Sigmoid colon (tissue), 4 donors: ENCODE data around the gene C5orf46.

Experiments
- EP300 ChIP-seq, 4 donors: sonication (generic); formaldehyde crosslinking; IDR thresholded peaks; one replicate each; pipeline ENCODE4 v1.6.1; 2017; ENCODE audit warnings: antibody characterized with exemption in 4 of 4
- POLR2A ChIP-seq, 2 donors: fragments of 450-650 bp; IDR thresholded peaks; one replicate each; pipeline ENCODE4 v1.6.1; 2016; ENCODE audit warnings: antibody characterized with exemption in 2 of 2, mild to moderate bottlenecking in 2 of 2, moderate library complexity in 2 of 2
- TF ChIP-seq, protein P1 (sequence below), 4 experiments: fragments of 450-650 bp in 3 of 4; fragments of 200-600 bp in 1 of 4; IDR thresholded peaks; one replicate each; pipeline ENCODE4 v1.5.1; 2016 to 2019; ENCODE audit warnings: antibody characterized with exemption in 4 of 4, mild to moderate bottlenecking in 3 of 4, moderate library complexity in 2 of 4

DNA sequence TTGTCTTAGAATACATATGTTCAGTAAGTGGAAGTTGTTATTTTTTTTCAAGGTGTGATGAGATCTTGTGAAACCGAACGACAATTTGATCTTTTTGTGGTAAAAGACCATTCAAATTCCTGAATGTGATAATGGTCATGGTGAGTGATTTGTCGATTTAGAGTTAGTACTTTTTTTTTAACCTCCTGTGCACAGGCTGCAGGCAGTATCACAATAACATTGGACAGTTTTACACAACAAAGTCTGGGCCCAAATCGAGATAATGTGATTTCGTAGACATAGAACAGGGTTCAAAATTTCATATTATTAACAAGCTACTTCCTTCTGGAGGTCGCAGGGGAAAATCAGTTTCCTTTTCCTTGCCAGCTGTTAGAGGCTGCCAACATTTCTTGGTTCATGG lies 48.6 kb upstream of the C5orf46 start:
- TF ChIP-seq, protein P1, sequence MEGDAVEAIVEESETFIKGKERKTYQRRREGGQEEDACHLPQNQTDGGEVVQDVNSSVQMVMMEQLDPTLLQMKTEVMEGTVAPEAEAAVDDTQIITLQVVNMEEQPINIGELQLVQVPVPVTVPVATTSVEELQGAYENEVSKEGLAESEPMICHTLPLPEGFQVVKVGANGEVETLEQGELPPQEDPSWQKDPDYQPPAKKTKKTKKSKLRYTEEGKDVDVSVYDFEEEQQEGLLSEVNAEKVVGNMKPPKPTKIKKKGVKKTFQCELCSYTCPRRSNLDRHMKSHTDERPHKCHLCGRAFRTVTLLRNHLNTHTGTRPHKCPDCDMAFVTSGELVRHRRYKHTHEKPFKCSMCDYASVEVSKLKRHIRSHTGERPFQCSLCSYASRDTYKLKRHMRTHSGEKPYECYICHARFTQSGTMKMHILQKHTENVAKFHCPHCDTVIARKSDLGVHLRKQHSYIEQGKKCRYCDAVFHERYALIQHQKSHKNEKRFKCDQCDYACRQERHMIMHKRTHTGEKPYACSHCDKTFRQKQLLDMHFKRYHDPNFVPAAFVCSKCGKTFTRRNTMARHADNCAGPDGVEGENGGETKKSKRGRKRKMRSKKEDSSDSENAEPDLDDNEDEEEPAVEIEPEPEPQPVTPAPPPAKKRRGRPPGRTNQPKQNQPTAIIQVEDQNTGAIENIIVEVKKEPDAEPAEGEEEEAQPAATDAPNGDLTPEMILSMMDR (IDR thresholded peaks at IDR 0.05) = no peak
- no peak for TF ChIP-seq EP300 (IDR thresholded peaks at IDR 0.05)
- TF ChIP-seq POLR2A (IDR thresholded peaks at IDR 0.05) = no peak
